MM.1S (cell line): ENCODE data around the gene KCNK2.

ENCODE experiments used
- DNase-seq: peaks from one replicate; pipeline ENCODE4 v3.0.0-alpha.2; 2015
- H2AFZ ChIP-seq: fragments of 300-600 bp; sonication (generic); 2 replicates; pipeline ENCODE4 v1.6.0; 2016; ENCODE audit warnings: antibody characterized with exemption, low read length
- H3F3A ChIP-seq: fragments of 300-600 bp; sonication (generic); 2 replicates; pipeline ENCODE4 v1.6.1; 2016; ENCODE audit warnings: mild to moderate bottlenecking, antibody characterized with exemption, low read length, moderate library complexity, mixed read lengths; ENCODE audit not compliant: insufficient read depth
- H3K27ac ChIP-seq: fragments of 300-600 bp; sonication (generic); 2 replicates; pipeline ENCODE4 v1.5.1; 2016; ENCODE audit warnings: mild to moderate bottlenecking, low read length
- H3K27me3 ChIP-seq: fragments of 300-600 bp; sonication (generic); replicated peaks from 2 replicates; pipeline ENCODE4 v1.6.0; 2016; ENCODE audit warnings: low read length; ENCODE audit not compliant: insufficient read depth
- H3K36me3 ChIP-seq: fragments of 300-600 bp; sonication (generic); replicated peaks from 2 replicates; pipeline ENCODE4 v1.6.1; 2016; ENCODE audit warnings: mild to moderate bottlenecking, low read length, mixed read lengths; ENCODE audit not compliant: insufficient read depth
- H3K4me1 ChIP-seq: fragments of 300-600 bp; sonication (generic); 2 replicates; pipeline ENCODE4 v1.6.1; 2016; ENCODE audit warnings: low read length, mixed read lengths
- H3K4me2 ChIP-seq: fragments of 300-600 bp; sonication (generic); 2 replicates; pipeline ENCODE4 v1.6.0; 2016; ENCODE audit warnings: low read depth, low read length
- H3K4me3 ChIP-seq: fragments of 300-600 bp; sonication (generic); 2 replicates; pipeline ENCODE4 v1.5.1; 2016; ENCODE audit warnings: low read length, mixed read lengths
- H3K79me2 ChIP-seq: fragments of 300-600 bp; sonication (generic); 2 replicates; pipeline ENCODE4 v1.6.1; 2016; ENCODE audit warnings: mixed run types, low read length, mixed read lengths
- H3K9ac ChIP-seq: fragments of 300-600 bp; sonication (generic); 2 replicates; pipeline ENCODE4 v1.6.1; 2016; ENCODE audit warnings: low read length, mixed read lengths
- H3K9me2 ChIP-seq: fragments of 300-600 bp; sonication (generic); replicated peaks from 2 replicates; pipeline ENCODE4 v1.6.1; 2016; ENCODE audit warnings: mild to moderate bottlenecking, low read length, mixed read lengths; ENCODE audit not compliant: insufficient read depth
- H3K9me3 ChIP-seq: fragments of 300-600 bp; sonication (generic); replicated peaks from 2 replicates; pipeline ENCODE4 v1.6.1; 2016; ENCODE audit warnings: mild to moderate bottlenecking, low read length, mixed read lengths; ENCODE audit not compliant: insufficient read depth
- H4K20me1 ChIP-seq: fragments of 300-600 bp; sonication (generic); 2 replicates; pipeline ENCODE4 v1.6.1; 2016; ENCODE audit warnings: mild to moderate bottlenecking, low read length, moderate library complexity, mixed read lengths; ENCODE audit not compliant: insufficient read depth
- EZH2 ChIP-seq: fragments of 300-600 bp; sonication (generic); optimal IDR thresholded peaks from 2 replicates; pipeline ENCODE3; 2017; ENCODE audit warnings: low read depth, mild to moderate bottlenecking, antibody characterized with exemption, low read length, mixed read lengths
- EZH2phosphoT487 ChIP-seq: fragments of 300-600 bp; sonication (generic); IDR thresholded peaks from 2 replicates; pipeline ENCODE4 v1.6.1; 2018; ENCODE audit warnings: antibody characterized with exemption, low read length
- TF ChIP-seq, protein P1 (sequence below): fragments of 300-600 bp; sonication (generic); IDR thresholded peaks from 2 replicates; pipeline ENCODE4 v1.5.1; 2016; ENCODE audit warnings: antibody characterized with exemption, low read length, mixed read lengths

The KCNK2 gene

GRCh38 chr1:215128504-215128903 is 46.0 kb downstream of the KCNK2 start:
- Histone ChIP-seq H3K27me3 (no peaks in the 10 kb centered on the region), H3K4me2 (no peak overlapping the region), H2AFZ (no peak overlapping the region), H3F3A (no peaks in the 10 kb centered on the region), H3K79me2 (no peaks in the 10 kb centered on the region), H3K4me3 (no peak overlapping the region), H3K9ac (no peak overlapping the region), H3K36me3 (no peaks in the 10 kb centered on the region), H3K9me3 (no peaks in the 10 kb centered on the region), H4K20me1 (no peaks in the 10 kb centered on the region), H3K4me1 (no peaks in the 10 kb centered on the region), H3K9me2 (no peaks in the 10 kb centered on the region), H3K27ac (no peak overlapping the region)
- no peak for DNase-seq
- TF ChIP-seq, protein P1, sequence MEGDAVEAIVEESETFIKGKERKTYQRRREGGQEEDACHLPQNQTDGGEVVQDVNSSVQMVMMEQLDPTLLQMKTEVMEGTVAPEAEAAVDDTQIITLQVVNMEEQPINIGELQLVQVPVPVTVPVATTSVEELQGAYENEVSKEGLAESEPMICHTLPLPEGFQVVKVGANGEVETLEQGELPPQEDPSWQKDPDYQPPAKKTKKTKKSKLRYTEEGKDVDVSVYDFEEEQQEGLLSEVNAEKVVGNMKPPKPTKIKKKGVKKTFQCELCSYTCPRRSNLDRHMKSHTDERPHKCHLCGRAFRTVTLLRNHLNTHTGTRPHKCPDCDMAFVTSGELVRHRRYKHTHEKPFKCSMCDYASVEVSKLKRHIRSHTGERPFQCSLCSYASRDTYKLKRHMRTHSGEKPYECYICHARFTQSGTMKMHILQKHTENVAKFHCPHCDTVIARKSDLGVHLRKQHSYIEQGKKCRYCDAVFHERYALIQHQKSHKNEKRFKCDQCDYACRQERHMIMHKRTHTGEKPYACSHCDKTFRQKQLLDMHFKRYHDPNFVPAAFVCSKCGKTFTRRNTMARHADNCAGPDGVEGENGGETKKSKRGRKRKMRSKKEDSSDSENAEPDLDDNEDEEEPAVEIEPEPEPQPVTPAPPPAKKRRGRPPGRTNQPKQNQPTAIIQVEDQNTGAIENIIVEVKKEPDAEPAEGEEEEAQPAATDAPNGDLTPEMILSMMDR: no peak
- TF ChIP-seq EZH2phosphoT487 (no peak), EZH2 (no peak)

DNA sequence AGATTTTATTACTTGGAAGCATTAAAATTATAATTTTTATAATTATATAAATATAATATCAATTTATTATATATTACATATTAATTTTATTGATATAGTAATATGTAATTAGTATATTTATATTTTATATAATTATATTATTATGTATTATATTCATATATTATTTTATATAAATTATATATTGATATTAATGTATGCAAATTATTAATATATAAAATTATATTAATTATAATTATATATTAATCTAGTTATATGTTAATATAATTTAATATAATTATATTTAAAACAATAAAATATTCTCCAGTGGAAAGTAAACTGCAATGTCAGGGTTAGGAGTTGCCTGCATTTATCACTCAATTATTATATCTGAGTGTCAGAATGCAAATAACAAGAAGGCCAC is 48.8 kb downstream of the KCNK2 start:
- TF ChIP-seq EZH2phosphoT487: no peak
- TF ChIP-seq, protein P1: no peak
- no peak for TF ChIP-seq EZH2

DNA sequence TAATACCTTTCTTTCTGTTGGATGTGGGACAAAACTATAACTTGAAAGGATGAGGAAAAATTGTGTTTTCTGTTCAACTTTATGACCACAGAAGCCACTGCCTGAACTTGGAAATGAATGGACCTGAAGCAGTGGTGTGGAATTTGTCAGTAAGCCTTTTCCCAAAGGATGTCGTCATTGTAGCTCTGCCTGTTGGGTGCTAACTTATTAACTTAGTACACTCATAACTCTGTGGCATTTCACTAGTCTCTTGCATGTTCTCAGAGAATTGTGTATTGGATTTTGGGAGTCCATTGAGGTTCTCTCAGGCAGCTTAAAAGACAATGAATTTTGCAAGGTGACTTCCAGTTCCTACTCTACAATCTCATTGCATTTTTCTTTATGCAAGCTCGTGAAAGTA is 49.6 kb downstream of the KCNK2 start:
- Histone ChIP-seq H3K27ac (no peak overlapping the region), H3K79me2 (no peaks in the 10 kb centered on the region), H3F3A (no peaks in the 10 kb centered on the region), H3K36me3 (no peaks in the 10 kb centered on the region), H3K4me3 (no peak overlapping the region), H4K20me1 (no peaks in the 10 kb centered on the region), H3K4me1 (no peaks in the 10 kb centered on the region), H2AFZ (no peak overlapping the region), H3K27me3 (no peaks in the 10 kb centered on the region), H3K9me2 (no peaks in the 10 kb centered on the region), H3K9ac (no peak overlapping the region), H3K4me2 (no peak overlapping the region), H3K9me3 (no peaks in the 10 kb centered on the region)
- TF ChIP-seq EZH2phosphoT487: no peak
- TF ChIP-seq EZH2: no peak
- TF ChIP-seq, protein P1: no peak
- no peak for DNase-seq

More for the DNA sequence above, 48.8 kb downstream of the KCNK2 start:
- DNase-seq: no peak
- Histone ChIP-seq H3K4me1 (no peaks in the 10 kb centered on the region), H3K27ac (no peak overlapping the region), H3K4me2 (no peak overlapping the region), H3K4me3 (no peak overlapping the region), H3F3A (no peaks in the 10 kb centered on the region), H2AFZ (no peak overlapping the region), H3K9me3 (no peaks in the 10 kb centered on the region), H3K36me3 (no peaks in the 10 kb centered on the region), H3K79me2 (no peaks in the 10 kb centered on the region), H3K27me3 (no peaks in the 10 kb centered on the region), H3K9me2 (no peaks in the 10 kb centered on the region), H4K20me1 (no peaks in the 10 kb centered on the region), H3K9ac (no peak overlapping the region)

DNA sequence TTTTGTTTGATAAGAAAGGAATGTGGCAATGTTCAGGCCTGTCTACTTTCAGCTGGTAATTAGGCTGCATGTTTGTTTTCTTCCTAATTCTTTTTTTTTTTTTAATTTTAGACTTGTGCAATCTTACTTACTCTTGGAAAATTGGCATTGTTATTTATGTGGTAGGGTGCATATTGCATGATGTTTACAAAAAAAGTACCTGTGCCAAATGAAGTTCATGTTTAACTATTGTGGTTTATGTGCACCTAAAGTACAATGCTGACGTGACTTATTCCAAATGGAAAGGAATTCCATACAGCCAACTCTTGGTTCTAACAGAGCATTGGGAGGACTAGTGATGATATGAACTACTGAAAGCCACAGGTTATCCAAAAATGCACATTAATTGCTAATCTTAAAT is 51.0 kb downstream of the KCNK2 start:
- H3K9me2 ChIP-seq: no peaks in the 10 kb centered on the region

More for the DNA sequence above, 51.0 kb downstream of the KCNK2 start:
- DNase-seq: no peak
- Histone ChIP-seq H3K27me3 (no peaks in the 10 kb centered on the region), H3K4me2 (no peak overlapping the region), H3K27ac (no peak overlapping the region), H3K9me3 (no peaks in the 10 kb centered on the region), H3K9ac (no peak overlapping the region), H3K4me1 (no peaks in the 10 kb centered on the region), H3K79me2 (no peaks in the 10 kb centered on the region), H3F3A (no peaks in the 10 kb centered on the region), H3K36me3 (no peaks in the 10 kb centered on the region), H4K20me1 (no peaks in the 10 kb centered on the region), H2AFZ (no peak overlapping the region), H3K4me3 (no peak overlapping the region)
- TF ChIP-seq, protein P1: no peak
- TF ChIP-seq EZH2phosphoT487: no peak
- no peak for TF ChIP-seq EZH2
